ENCODE measurements around the gene STAU1.

DNA sequence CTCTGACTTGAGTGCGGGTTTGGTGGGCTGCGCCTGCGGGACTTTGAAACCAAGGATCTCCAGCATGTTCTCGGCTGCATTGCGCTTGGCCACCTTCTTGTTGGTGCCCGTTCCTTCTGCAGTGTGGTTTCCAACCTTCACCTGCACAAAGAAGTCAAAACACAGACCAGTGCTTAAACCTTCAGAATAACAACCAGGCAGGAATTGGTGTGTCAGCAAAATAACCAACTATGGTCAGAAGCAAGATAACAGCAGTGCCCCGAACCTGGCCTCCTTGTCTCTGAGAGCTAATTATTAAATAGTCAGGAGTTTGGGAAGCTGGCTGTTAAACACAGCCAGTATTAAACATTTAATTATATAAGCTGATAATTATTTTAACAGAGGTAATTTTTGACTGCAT lies 68.1 kb downstream of the STAU1 start:
- TF ChIP-seq, protein P1, sequence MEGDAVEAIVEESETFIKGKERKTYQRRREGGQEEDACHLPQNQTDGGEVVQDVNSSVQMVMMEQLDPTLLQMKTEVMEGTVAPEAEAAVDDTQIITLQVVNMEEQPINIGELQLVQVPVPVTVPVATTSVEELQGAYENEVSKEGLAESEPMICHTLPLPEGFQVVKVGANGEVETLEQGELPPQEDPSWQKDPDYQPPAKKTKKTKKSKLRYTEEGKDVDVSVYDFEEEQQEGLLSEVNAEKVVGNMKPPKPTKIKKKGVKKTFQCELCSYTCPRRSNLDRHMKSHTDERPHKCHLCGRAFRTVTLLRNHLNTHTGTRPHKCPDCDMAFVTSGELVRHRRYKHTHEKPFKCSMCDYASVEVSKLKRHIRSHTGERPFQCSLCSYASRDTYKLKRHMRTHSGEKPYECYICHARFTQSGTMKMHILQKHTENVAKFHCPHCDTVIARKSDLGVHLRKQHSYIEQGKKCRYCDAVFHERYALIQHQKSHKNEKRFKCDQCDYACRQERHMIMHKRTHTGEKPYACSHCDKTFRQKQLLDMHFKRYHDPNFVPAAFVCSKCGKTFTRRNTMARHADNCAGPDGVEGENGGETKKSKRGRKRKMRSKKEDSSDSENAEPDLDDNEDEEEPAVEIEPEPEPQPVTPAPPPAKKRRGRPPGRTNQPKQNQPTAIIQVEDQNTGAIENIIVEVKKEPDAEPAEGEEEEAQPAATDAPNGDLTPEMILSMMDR (IDR thresholded peaks at IDR 0.05), result no peak
- TF ChIP-seq ZFX (IDR thresholded peaks at IDR 0.05; ENCODE audit: borderline replicate concordance), result no peak

Measured in 22Rv1 (cell line).